DOHH2 (cell line): ENCODE data around the gene MICAL3.

Experiments used
- CTCF ChIP-seq: fragments of 200-600 bp; sonication (generic); IDR thresholded peaks from one replicate; pipeline ENCODE4 v1.5.1; 2014; ENCODE audit warnings: antibody characterized with exemption, mild to moderate bottlenecking, low read depth, low read length; ENCODE audit not compliant: poor library complexity, severe bottlenecking
- EZH2phosphoT487 ChIP-seq: fragments of 200-600 bp; sonication (generic); IDR thresholded peaks from 2 replicates; pipeline ENCODE4 v1.6.1; 2017; ENCODE audit warnings: borderline replicate concordance, mild to moderate bottlenecking, antibody characterized with exemption, low read length, moderate library complexity, mixed read lengths

- no peak for TF ChIP-seq CTCF
- no peak for TF ChIP-seq EZH2phosphoT487
These were observed 130.3 kb downstream of the MICAL3 start for GRCh38 chr22:17893900-17894535.
